Adrenal gland (tissue), 12 donors: ENCODE results near the gene PRADC1. TPM values are rescaled to one million over a fixed set of nuclear protein-coding genes. Genes with fewer than 3 reads are reported as not detected.
A peak's percentile ranks its signal among the peaks of the same experiment; 100 is the strongest.

Source experiments
- DNase-seq, 7 donors: peaks; one replicate each; pipeline ENCODE4 v3.0.0-alpha.2; 2019 to 2020
- H3K27ac ChIP-seq, 5 donors: fragments of 200-600 bp; sonication (generic) in 4 of 5; 1 replicate in 3 of 5; 2 replicates in 2 of 5; pipeline versions ENCODE4 v1.5.1 to v1.8.0; 2016 to 2020; ENCODE audit warnings: mild to moderate bottlenecking in 1 of 5
- H3K27me3 ChIP-seq: fragments of 200-600 bp; 2 replicates; pipeline ENCODE4 v1.8.0; 2021
- H3K36me3 ChIP-seq, 2 donors: fragments of 200-600 bp; replicated peaks in 1 of 2; 1 replicate in 1 of 2; 2 replicates in 1 of 2; pipeline versions ENCODE4 v1.5.1 to v1.8.0; 2018 to 2022
- H3K4me1 ChIP-seq, 2 donors: fragments of 200-600 bp; replicated peaks in 1 of 2; 1 replicate in 1 of 2; 2 replicates in 1 of 2; pipeline versions ENCODE4 v1.5.1 to v1.8.0; 2018 to 2021
- H3K4me3 ChIP-seq, 4 donors: fragments of 200-600 bp; sonication (generic) in 3 of 4; one replicate each; pipeline ENCODE4 v1.5.1; 2016 to 2018
- H3K9me3 ChIP-seq, 3 donors: fragments of 200-600 bp; sonication (generic) in 1 of 3; replicated peaks in 1 of 3; 1 replicate in 2 of 3; 2 replicates in 1 of 3; pipeline versions ENCODE4 v1.5.1 to v1.8.0; 2016 to 2021
- POLR2A ChIP-seq, 2 donors: fragments of 450-650 bp; IDR thresholded peaks; one replicate each; pipeline ENCODE4 v1.6.1; 2017; ENCODE audit warnings: antibody characterized with exemption in 2 of 2, mild to moderate bottlenecking in 2 of 2, moderate library complexity in 1 of 2
- WGBS, 4 donors: extraction: QIAGEN DNeasy Blood & Tissue Kit in 2 of 4; methylation state at CpG; one replicate each; pipeline versions ENCODE4 v1.1.5 to v1.1.7; 2013 to 2017; 5-methylcytosine and 5-hydroxymethylcytosine counted together
- intact Hi-C, 2 donors: fragments of 100-400 bp; cut with DNase I; formaldehyde crosslinking; loops; one replicate each; pipeline versions ENCODE4 v1.14.1 to v1.15.0; 2022 to 2023
- polyA plus RNA-seq, 3 donors: library from polyadenylated mRNA; stranded (reverse); fragments of 200-250 nt in 2 of 3; fragments of 350-450 nt in 1 of 3; fragmentation: Illumina TruSeq in 1 of 3; extraction: RNeasy Lipid Tissue Mini Kit (QIAGEN cat#74804) in 1 of 3; gene quantifications; one replicate each; pipeline ENCODE4 v1.2.3, GENCODE V29; 2013 to 2014
- total RNA-seq, 9 donors: library from RNA; depleted of rRNA in 4 of 9; stranded (reverse); fragments of >200 nt in 4 of 9; fragments of 120-200 nt in 1 of 9; fragmentation: NEBNext Ultra II Directional in 1 of 9; extraction: Animal tissue kit (Norgen Biotek cat#: 25700) in 1 of 9; gene quantifications; one replicate each; pipeline versions ENCODE4 v1.1.0 to v1.2.4, GENCODE V29; 2013 to 2023
- TF ChIP-seq, protein P1 (sequence below), 6 experiments: fragments of 450-650 bp in 4 of 6; fragments of 200-600 bp in 2 of 6; sonication (generic) in 1 of 6; IDR thresholded peaks; 1 replicate in 5 of 6; 2 replicates in 1 of 6; pipeline versions ENCODE4 v1.5.1 to v1.8.0; 2016 to 2021; ENCODE audit warnings: antibody characterized with exemption in 6 of 6, mild to moderate bottlenecking in 2 of 6, moderate library complexity in 1 of 6
- donor health status: healthy with polysubstance abuse.
- donor health status: Bipolar disorder and iron deficiency.
- donor health status: DM: yes; HTN: yes; CAD: no.
- donor health status: DM: no; HTN: no; CAD: no.
- donor health status: DM: no; HTN: no; CAD: no.
- donor health status: DM: yes; HTN: yes; CAD: no.

Gene PRADC1
- total and polyA plus RNA-seq, 12 donors, result 24.4 to 76.3 (median 35.8) TPM

DNA sequence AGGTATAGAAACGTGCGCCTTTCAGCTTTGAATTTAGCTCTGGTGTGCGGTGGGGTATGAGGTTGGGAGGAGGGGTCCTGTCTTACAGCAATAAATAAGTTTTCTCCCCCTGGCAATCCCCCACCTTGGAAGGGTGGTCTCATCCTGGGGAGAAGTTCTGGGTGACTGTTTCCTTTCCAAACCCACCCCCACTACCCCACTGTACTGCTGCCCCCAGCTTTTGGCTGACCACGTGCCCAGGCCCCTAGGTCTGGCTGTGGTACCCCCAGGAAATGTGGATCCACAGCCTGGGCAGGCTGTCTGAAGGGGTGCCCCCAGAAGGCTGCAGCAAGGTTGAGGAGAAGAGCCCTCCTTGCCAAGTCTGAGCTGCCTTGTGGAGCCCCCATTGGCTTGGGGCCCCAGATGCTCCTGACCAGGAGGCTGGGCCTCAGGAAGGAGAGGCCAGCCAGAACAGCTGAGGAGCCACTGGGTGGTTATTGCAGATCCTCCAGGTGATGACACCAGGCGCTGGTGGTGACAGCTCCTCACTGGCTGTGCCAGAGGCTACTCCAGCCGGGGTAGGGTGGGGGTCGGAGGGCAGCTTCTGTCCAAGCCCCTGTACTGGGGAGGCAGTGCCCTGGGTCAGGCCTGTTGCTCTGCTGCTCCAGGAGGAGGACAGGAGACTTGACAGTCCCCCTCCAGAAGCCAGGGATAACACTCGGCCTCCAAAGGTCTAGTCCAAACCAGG lies 25.3 kb upstream of the PRADC1 start:
- Histone ChIP-seq H3K27me3 (no peaks in the 10 kb centered on the region), H3K27ac (no peak overlapping the region), H3K36me3 (peaks cover 0 to 8% of the 10 kb centered on the region in 2 donors), H3K4me3 (no peak overlapping the region), H3K9me3 (no peaks in the 10 kb centered on the region), H3K4me1 (peaks cover 17 to 19% of the 10 kb centered on the region in 2 donors)
- 74 to 94% (median 85%) methylated on average over 6 to 8 of the region's 8 CpGs for WGBS, 4 donors
- TF ChIP-seq, protein P1, sequence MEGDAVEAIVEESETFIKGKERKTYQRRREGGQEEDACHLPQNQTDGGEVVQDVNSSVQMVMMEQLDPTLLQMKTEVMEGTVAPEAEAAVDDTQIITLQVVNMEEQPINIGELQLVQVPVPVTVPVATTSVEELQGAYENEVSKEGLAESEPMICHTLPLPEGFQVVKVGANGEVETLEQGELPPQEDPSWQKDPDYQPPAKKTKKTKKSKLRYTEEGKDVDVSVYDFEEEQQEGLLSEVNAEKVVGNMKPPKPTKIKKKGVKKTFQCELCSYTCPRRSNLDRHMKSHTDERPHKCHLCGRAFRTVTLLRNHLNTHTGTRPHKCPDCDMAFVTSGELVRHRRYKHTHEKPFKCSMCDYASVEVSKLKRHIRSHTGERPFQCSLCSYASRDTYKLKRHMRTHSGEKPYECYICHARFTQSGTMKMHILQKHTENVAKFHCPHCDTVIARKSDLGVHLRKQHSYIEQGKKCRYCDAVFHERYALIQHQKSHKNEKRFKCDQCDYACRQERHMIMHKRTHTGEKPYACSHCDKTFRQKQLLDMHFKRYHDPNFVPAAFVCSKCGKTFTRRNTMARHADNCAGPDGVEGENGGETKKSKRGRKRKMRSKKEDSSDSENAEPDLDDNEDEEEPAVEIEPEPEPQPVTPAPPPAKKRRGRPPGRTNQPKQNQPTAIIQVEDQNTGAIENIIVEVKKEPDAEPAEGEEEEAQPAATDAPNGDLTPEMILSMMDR (IDR thresholded peaks at IDR 0.05), result no peak
- TF ChIP-seq POLR2A (IDR thresholded peaks at IDR 0.05), result no peak
- no peak for DNase-seq
- intact Hi-C loops, result no loop called here

DNA sequence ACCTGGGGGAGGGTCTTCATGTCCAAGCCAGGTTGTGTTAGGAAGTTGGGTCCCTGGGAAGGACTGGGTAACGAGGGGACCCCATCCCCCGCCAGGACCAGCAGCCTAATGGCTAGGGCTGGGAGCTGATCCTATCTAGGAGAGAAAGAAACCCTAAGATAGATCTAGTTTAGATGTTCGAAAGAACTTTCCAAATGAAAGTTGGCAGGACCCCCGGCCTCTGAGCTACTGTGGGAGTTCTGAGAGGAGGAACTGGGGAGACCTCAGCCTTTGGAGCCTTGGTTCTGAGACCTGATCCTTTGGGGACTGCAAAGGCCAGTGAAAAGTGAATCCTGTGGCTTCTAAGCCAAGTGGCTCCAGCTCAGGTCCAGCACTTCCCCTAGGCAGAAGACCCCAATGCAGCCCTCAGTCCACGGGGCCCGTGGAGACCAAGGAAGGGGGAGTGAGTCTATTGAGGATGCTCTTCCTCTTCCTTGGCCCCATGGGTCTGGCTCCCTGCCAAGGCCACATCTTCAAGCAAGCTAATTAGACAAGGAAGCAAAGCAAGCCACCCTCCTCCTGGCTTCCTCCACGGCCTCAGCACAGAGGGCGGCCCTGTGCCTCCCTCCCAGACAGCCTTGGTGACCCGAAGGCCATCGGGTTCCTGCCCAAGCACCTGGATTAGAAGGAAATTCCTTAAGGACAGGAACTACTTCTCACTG lies 24.5 kb upstream of the PRADC1 start:
- Histone ChIP-seq H3K4me1 (peaks cover 17 to 19% of the 10 kb centered on the region in 2 donors), H3K4me3 (no peak overlapping the region), H3K27ac (no peak overlapping the region), H3K27me3 (no peaks in the 10 kb centered on the region), H3K36me3 (peaks cover 0 to 16% of the 10 kb centered on the region in 2 donors), H3K9me3 (no peaks in the 10 kb centered on the region)
- WGBS, 4 donors, result 60 to 72% (median 69%) methylated on average over 8 to 10 of the region's 10 CpGs
- intact Hi-C loops, result no loop called here
- peak in 2 of 7 donors; percentile 29 to 37 for DNase-seq
- TF ChIP-seq, protein P1 (IDR thresholded peaks at IDR 0.05), result no peak
- no peak for TF ChIP-seq POLR2A (IDR thresholded peaks at IDR 0.05)

DNA sequence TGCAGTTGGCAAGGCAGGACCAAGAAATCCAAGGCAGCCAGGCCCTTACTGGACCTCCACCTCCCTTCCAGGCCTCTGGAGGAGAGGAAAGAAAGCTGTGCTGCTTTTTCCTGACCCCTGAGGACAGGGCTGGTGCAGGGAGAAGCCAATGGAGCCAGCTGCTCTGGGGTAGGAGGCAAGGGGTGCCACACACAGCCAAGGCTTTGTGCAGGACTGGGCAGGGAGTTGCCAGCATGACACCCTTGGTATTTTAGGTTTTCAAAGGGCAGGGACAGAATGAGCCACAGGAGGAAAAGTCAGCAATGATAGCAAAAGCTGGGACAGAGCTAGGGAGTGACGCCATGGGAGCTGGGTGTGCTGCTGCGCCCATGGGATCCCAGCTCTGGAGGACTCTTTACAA lies 24.0 kb upstream of the PRADC1 start:
- H3K4me1 ChIP-seq, result peaks cover 17 to 19% of the 10 kb centered on the region in 2 donors
- H3K4me3 ChIP-seq, result no peak overlapping the region
- H3K27ac ChIP-seq, result no peak overlapping the region
- peaks cover 0 to 21% of the 10 kb centered on the region in 2 donors for H3K36me3 ChIP-seq
- no peak for DNase-seq
- H3K27me3 ChIP-seq, result no peaks in the 10 kb centered on the region
- intact Hi-C loops, result no loop called here
- TF ChIP-seq, protein P1 (IDR thresholded peaks at IDR 0.05), result no peak
- TF ChIP-seq POLR2A (IDR thresholded peaks at IDR 0.05), result no peak
- WGBS, 4 donors, result 88 to 100% (median 99%) methylated on average over 2 of the region's 2 CpGs
- no peaks in the 10 kb centered on the region for H3K9me3 ChIP-seq

DNA sequence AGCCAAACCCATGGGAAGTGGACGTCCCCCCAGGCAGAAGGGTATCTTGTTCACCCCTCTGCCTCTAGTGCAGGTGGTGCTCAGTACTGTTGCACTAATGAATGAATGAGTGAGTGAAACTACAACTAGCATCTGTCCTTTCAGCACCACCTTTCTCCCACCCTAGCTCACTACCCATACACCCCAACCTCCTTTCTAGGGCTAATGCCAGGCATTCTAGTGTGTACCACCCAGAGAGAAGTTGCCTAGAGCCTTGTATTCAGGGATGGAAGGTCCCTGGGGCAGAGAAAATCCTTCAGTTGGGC lies 23.5 kb upstream of the PRADC1 start:
- Histone ChIP-seq H3K9me3 (no peaks in the 10 kb centered on the region), H3K27me3 (no peaks in the 10 kb centered on the region), H3K4me1 (peaks cover 17 to 19% of the 10 kb centered on the region in 2 donors), H3K27ac (no peak overlapping the region), H3K36me3 (peaks cover 0 to 26% of the 10 kb centered on the region in 2 donors), H3K4me3 (no peak overlapping the region)
- DNase-seq, result no peak
- no peak for TF ChIP-seq POLR2A (IDR thresholded peaks at IDR 0.05)
- TF ChIP-seq, protein P1 (IDR thresholded peaks at IDR 0.05), result no peak
- intact Hi-C loops, result no loop called here
- WGBS, 4 donors, result 40 to 100% (median 74%) methylated on average over 1 of the region's 1 CpG
